ENCODE measurements around the gene TBCCD1. TPM values are rescaled to one million over a fixed set of nuclear protein-coding genes. Genes with fewer than 3 reads are reported as not detected.

The TBCCD1 gene
- total RNA-seq, 1 experiment from 2014 or later: 7.4 TPM

- no peaks in the 10 kb centered on the region for H3K36me3 Mint-ChIP-seq (ENCODE audit: insufficient read depth in 1 of 3, low read depth in 3 of 3)
- WGBS (ENCODE audit: extremely low coverage, insufficient read length, low lambda C conversion rate): no CpG with 5 or more reads among the region's 2 CpGs
- H3K4me2 ChIP-seq (ENCODE audit: insufficient read depth, insufficient read length, low read length): no peak overlapping the region
Measured at GRCh38 chr3:186540835-186541226, 26.3 kb downstream of the TBCCD1 start.

More at GRCh38 chr3:186540835-186541226, 26.3 kb downstream of the TBCCD1 start:
- Histone ChIP-seq H4K91ac (ENCODE audit: insufficient read length, low read depth, low read length) (no peak overlapping the region), H3K9ac (ENCODE audit: extremely low read depth, insufficient read length, low read length) (no peak overlapping the region), H3K4ac (ENCODE audit: low read depth, low read length) (no peak overlapping the region), H3K79me1 (ENCODE audit: insufficient read depth, low read depth, low read length, poor library complexity, severe bottlenecking) (no peaks in the 10 kb centered on the region), H3K23me2 (ENCODE audit: insufficient read length, low read depth, low read length, poor library complexity, severe bottlenecking) (no peaks in the 10 kb centered on the region), H2BK5ac (ENCODE audit: insufficient read length, low read length) (no peak overlapping the region), H3K9me3 (ENCODE audit: control insufficient read depth, low read depth, low read length) (no peaks in the 10 kb centered on the region), H3K14ac (ENCODE audit: insufficient read depth, low read length) (no peak overlapping the region), H3K23ac (ENCODE audit: insufficient read length, low read depth, low read length) (no peak overlapping the region), H2BK12ac (ENCODE audit: insufficient read length, low read depth, low read length) (no peak overlapping the region), H4K20me1 (ENCODE audit: control insufficient read depth, insufficient read depth, insufficient read length) (no peaks in the 10 kb centered on the region), H2BK15ac (ENCODE audit: low read depth, low read length) (no peak overlapping the region), H2AK5ac (ENCODE audit: insufficient read length, low read length) (no peak overlapping the region), H3T11ph (ENCODE audit: low read length) (no peak overlapping the region), H4K8ac (replicated peaks; ENCODE audit: insufficient read length, low read depth, low read length) (no peak overlapping the region), H2AFZ (ENCODE audit: low read length) (no peak overlapping the region), H4K5ac (ENCODE audit: insufficient read length, low read depth, low read length) (no peak overlapping the region), H3K56ac (ENCODE audit: insufficient read length, low read depth, low read length) (no peak overlapping the region), H3K27ac (ENCODE audit: insufficient read length, low read depth, low read length) (no peak overlapping the region), H3K27me3 (ENCODE audit: insufficient read depth, low read length) (no peaks in the 10 kb centered on the region), H2BK120ac (ENCODE audit: low read depth, low read length, poor library complexity, severe bottlenecking) (no peak overlapping the region), H3K4me1 (ENCODE audit: insufficient read depth, low read length) (no peaks in the 10 kb centered on the region), H3K18ac (ENCODE audit: insufficient read length, low read depth, low read length) (no peak overlapping the region), H2BK20ac (ENCODE audit: low read depth, low read length, poor library complexity, severe bottlenecking) (no peak overlapping the region), H3K79me2 (ENCODE audit: insufficient read depth, low read length) (no peaks in the 10 kb centered on the region)
- no peak for DNase-seq
- no peak overlapping the region for H3K4me3 Mint-ChIP-seq
- H3K27ac Mint-ChIP-seq: no peak overlapping the region
- peaks cover 4 to 5% of the 10 kb centered on the region in 2 experiments; a peak in 3 of 4 replicates for H3K4me1 Mint-ChIP-seq
- no peak for TF ChIP-seq CTCF (conservative IDR thresholded peaks at IDR 0.05)
- no peaks in the 10 kb centered on the region for H3K9me3 Mint-ChIP-seq
- H3K27me3 Mint-ChIP-seq (ENCODE audit: low read depth): no peaks in the 10 kb centered on the region

Measured in H9 (cell line).